Naive thymus-derived CD4-positive, alpha-beta T cell (primary cell): Measurements from ENCODE around the gene SAFB2. TPM values are rescaled to one million over a fixed set of nuclear protein-coding genes. Genes with fewer than 3 reads are reported as not detected.

Source experiments
- ATAC-seq: fragments of 150-1000 bp; cut with Tn5 transposase; 2 replicates; pipeline ENCODE4 v1.10.0; 2021; ENCODE audit warnings: mild to moderate bottlenecking, moderate library complexity
- CTCF ChIA-PET: fragments of 350-600 bp; sonication (Branson Sonifier 250); formaldehyde crosslinking; loops from one replicate; lab custom pipeline; 2021; ENCODE audit warnings: antibody characterized with exemption; lab: Charles Lee
- POLR2A ChIA-PET: fragments of 350-600 bp; sonication (Branson Sonifier 250); formaldehyde crosslinking; loops from one replicate; lab custom pipeline; 2021; ENCODE audit warnings: antibody characterized with exemption, inconsistent platforms; lab: Charles Lee
- DNase-seq, 9 donors: peaks; one replicate each; pipeline versions ENCODE4 v3.0.0 to v3.0.0-alpha.2; 2020 to 2022; ENCODE audit warnings: mixed read lengths in 1 of 9
- H3K27ac ChIP-seq: one replicate; pipeline ENCODE4 v1.7.0; 2013; ENCODE audit warnings: mild to moderate bottlenecking, low read depth, low read length, moderate library complexity
- H3K27me3 ChIP-seq, 2 donors: one replicate each; pipeline ENCODE4 v1.7.0; 2013; ENCODE audit warnings: low read length in 2 of 2, mild to moderate bottlenecking in 2 of 2, moderate library complexity in 2 of 2; ENCODE audit not compliant: control insufficient read depth in 2 of 2, insufficient read depth in 2 of 2
- H3K36me3 ChIP-seq, 3 experiments: 1 replicate in 2 of 3; 2 replicates in 1 of 3; pipeline ENCODE4 v1.7.0; 2013; ENCODE audit warnings: low read length in 3 of 3, mild to moderate bottlenecking in 3 of 3, moderate library complexity in 1 of 3; ENCODE audit not compliant: insufficient read depth in 3 of 3, control insufficient read depth in 2 of 3
- H3K4me1 ChIP-seq, 2 donors: one replicate each; pipeline ENCODE4 v1.7.0; 2013; ENCODE audit warnings: low read length in 2 of 2, mild to moderate bottlenecking in 2 of 2, moderate library complexity in 1 of 2; ENCODE audit not compliant: control insufficient read depth in 2 of 2, insufficient read depth in 2 of 2
- H3K4me3 ChIP-seq: 2 replicates; pipeline ENCODE4 v1.7.0; 2013; ENCODE audit warnings: mild to moderate bottlenecking, low read length
- H3K9me3 ChIP-seq, 3 experiments: 1 replicate in 2 of 3; 2 replicates in 1 of 3; pipeline ENCODE4 v1.7.0; 2013; ENCODE audit warnings: low read length in 3 of 3; ENCODE audit not compliant: control insufficient read depth in 2 of 3
- H3K27ac Mint-ChIP-seq, 9 donors: one replicate each; pipeline ENCODE4 v1.8.0; 2020 to 2022; ENCODE audit warnings: mixed read lengths in 9 of 9, mild to moderate bottlenecking in 8 of 9, moderate library complexity in 5 of 9, inconsistent platforms in 2 of 9
- H3K27me3 Mint-ChIP-seq, 5 donors: one replicate each; pipeline ENCODE4 v1.8.0; 2021 to 2022; ENCODE audit warnings: mixed read lengths in 5 of 5, mild to moderate bottlenecking in 1 of 5
- H3K36me3 Mint-ChIP-seq, 5 donors: one replicate each; pipeline ENCODE4 v1.8.0; 2020 to 2022; ENCODE audit warnings: mixed read lengths in 5 of 5, mild to moderate bottlenecking in 3 of 5, inconsistent platforms in 1 of 5
- H3K4me1 Mint-ChIP-seq, 7 donors: one replicate each; pipeline ENCODE4 v1.8.0; 2020 to 2022; ENCODE audit warnings: mixed read lengths in 7 of 7, mild to moderate bottlenecking in 3 of 7, inconsistent platforms in 1 of 7
- H3K4me3 Mint-ChIP-seq, 10 donors: one replicate each; pipeline ENCODE4 v1.8.0; 2020 to 2022; ENCODE audit warnings: mild to moderate bottlenecking in 10 of 10, mixed read lengths in 10 of 10, moderate library complexity in 6 of 10, inconsistent platforms in 2 of 10
- H3K9me3 Mint-ChIP-seq, 11 donors: one replicate each; pipeline ENCODE4 v1.8.0; 2020 to 2022; ENCODE audit warnings: mixed read lengths in 11 of 11, mild to moderate bottlenecking in 4 of 11, inconsistent platforms in 1 of 11, moderate library complexity in 1 of 11
- intact Hi-C, 2 donors: fragments of 100-400 bp; cut with micrococcal nuclease; formaldehyde crosslinking; loops; one replicate each; pipeline ENCODE4 v1.15.1; 2023
- polyA plus RNA-seq, 2 donors: library from polyadenylated mRNA; unstranded; fragments of 300-500 nt; fragmentation: Illumina TruSeq; gene quantifications; one replicate each; pipeline ENCODE4 v1.2.3, GENCODE V29; 2021
- total RNA-seq, 6 experiments: library from RNA in 5 of 6; stranded (reverse) in 5 of 6; gene quantifications; 1 replicate in 5 of 6; 2 replicates in 1 of 6; pipeline ENCODE4 v1.2.3 and lab custom pipeline; 2021 to 2026

SAFB2 gene
- total and polyA plus RNA-seq, 7 experiments from 2014 or later, result 28.5 to 250 (median 222) TPM

DNA sequence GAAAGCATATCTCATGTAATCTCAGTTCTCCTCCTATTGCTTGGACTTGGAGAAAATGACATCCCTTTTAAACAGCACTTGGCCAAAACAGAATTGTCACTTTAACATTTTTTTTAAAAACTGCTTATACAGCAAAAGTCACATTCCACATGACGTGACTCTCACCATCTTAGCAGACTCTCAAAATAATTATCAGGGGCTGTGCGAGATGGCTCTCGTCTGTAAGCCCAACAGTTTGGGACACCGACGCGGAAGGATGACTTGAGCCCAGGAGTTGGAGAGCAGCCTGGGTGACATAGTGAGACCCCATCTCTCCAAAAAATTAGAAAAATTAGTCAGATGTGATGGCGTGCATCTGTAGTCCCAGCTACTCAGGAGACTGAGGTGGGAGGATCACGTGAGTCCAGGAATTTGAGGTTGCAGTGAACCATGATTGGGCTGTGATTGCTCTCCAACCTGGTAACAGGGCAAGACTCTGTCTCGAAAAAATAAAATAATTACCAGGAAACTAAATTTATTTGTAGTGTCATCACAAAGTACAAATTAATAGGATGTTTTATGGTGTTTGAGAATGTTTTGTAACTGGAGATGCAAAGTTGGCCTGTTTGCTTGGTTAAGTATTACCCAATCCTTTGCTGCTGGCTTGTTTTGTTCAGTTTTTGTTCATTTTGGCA lies 9.1 kb upstream of the SAFB2 start:
- H3K36me3 ChIP-seq, result peaks cover 9 to 32% (median 18%) of the 10 kb centered on the region in 3 experiments
- no peaks in the 10 kb centered on the region for H3K9me3 ChIP-seq
- H3K27ac Mint-ChIP-seq, result peak overlapping the region in 6 of 9 donors; percentile 3 to 52 (median 32)
- H3K4me1 Mint-ChIP-seq, result peaks cover 52 to 93% (median 79%) of the 10 kb centered on the region in 7 donors
- no peak overlapping the region for H3K27ac ChIP-seq
- no peak overlapping the region for H3K4me3 ChIP-seq
- peaks cover 34 to 41% of the 10 kb centered on the region in 2 donors for H3K4me1 ChIP-seq
- H3K27me3 ChIP-seq, result no peaks in the 10 kb centered on the region
- DNase-seq (no peak), ATAC-seq (no peak)
- H3K4me3 Mint-ChIP-seq, result peak overlapping the region in 7 of 10 donors; percentile 15 to 66 (median 61)
- POLR2A ChIA-PET, result interaction anchor here (1.2 kb wide), 1 partner anchor 9 kb away, joined by 5 read pairs; the partner anchor contains the start of genes SAFB and SAFB2
- CTCF ChIA-PET, result no interaction called here
- intact Hi-C loops, result no loop called here
- no peaks in the 10 kb centered on the region for H3K9me3 Mint-ChIP-seq
- H3K27me3 Mint-ChIP-seq, result no peaks in the 10 kb centered on the region
- peaks cover 5 to 21% (median 15%) of the 10 kb centered on the region in 5 donors for H3K36me3 Mint-ChIP-seq

DNA sequence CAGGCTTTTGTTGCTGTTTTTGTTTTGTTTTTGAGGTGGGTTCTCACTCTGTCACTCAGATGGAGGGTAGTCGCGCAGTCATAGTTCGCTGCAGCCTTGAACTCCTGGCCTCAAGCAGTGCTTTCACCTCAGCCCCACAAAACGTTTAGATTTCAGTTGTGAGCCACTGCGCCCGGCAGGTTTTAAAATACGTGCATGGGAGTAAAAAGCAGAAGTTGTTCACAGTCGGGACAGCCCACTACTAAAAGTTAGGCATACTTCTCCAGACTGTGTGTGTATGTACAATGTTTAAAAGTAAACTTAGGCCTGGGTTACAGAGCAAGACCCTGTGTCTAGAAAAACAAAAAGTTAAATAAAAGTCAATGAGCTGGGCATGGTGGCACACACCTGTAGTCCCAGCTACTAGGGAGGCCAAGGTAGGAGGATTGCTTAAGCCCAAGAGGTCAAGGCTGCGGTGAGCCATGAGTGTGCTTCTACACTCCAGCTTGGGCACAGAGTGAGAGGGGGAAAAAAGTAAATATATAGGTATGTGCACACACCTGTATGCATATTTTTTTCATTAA lies 6.4 kb upstream of the SAFB2 start:
- peaks cover 64 to 92% (median 87%) of the 10 kb centered on the region in 7 donors for H3K4me1 Mint-ChIP-seq
- DNase-seq (no peak), ATAC-seq (no peak)
- H3K4me3 Mint-ChIP-seq, result peak overlapping the region; percentile 9 to 99 (median 56)
- ChIA-PET POLR2A (no interaction called here), CTCF (interaction anchor here (1.4 kb wide), 1 partner anchor 61 kb away, joined by 3 read pairs; the partner anchor contains the start of gene RPL36)
- no peaks in the 10 kb centered on the region for H3K27me3 Mint-ChIP-seq
- Histone ChIP-seq H3K27me3 (no peaks in the 10 kb centered on the region), H3K9me3 (no peaks in the 10 kb centered on the region), H3K36me3 (peaks cover 17 to 40% (median 27%) of the 10 kb centered on the region in 3 experiments), H3K4me3 (no peak overlapping the region), H3K27ac (peak overlapping the region; percentile 41), H3K4me1 (peaks cover 60 to 65% of the 10 kb centered on the region in 2 donors)
- no peaks in the 10 kb centered on the region for H3K9me3 Mint-ChIP-seq
- H3K27ac Mint-ChIP-seq, result peak overlapping the region in 8 of 9 donors; percentile 1 to 79 (median 51)
- intact Hi-C loops, result no loop called here
- peaks cover 11 to 38% (median 29%) of the 10 kb centered on the region in 5 donors for H3K36me3 Mint-ChIP-seq

DNA sequence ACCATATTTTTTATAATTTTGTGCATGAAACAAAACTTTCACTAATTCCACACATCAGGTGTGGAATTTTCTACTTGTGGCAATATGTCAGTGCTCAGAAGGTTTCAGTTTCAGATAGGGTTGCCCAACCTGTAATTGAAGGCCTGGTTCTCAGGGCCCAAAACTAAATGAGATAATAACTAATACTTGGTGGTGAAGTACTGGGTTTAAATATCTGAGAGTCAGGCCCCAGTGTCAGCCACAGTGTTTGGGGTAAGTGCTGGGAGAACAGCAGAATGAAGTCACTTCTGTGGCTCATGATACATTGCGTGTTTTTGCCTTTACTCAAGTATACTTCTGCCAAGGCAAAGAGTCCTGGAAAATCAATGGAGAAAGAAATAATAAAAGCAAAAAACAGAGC lies 5.9 kb upstream of the SAFB2 start:
- ATAC-seq (no peak), DNase-seq (no peak)
- H3K9me3 ChIP-seq, result no peaks in the 10 kb centered on the region
- Mint-ChIP-seq H3K4me1 (peaks cover 64 to 88% (median 83%) of the 10 kb centered on the region in 7 donors), H3K27ac (peak overlapping the region in 6 of 9 donors; percentile 1 to 71 (median 66)), H3K36me3 (peaks cover 11 to 38% (median 31%) of the 10 kb centered on the region in 5 donors), H3K9me3 (no peaks in the 10 kb centered on the region), H3K4me3 (peak overlapping the region in 7 of 10 donors; percentile 35 to 99 (median 64)), H3K27me3 (no peaks in the 10 kb centered on the region)
- no peak overlapping the region for H3K4me3 ChIP-seq
- peaks cover 17 to 45% (median 27%) of the 10 kb centered on the region in 3 experiments for H3K36me3 ChIP-seq
- ChIA-PET POLR2A (no interaction called here), CTCF (interaction anchor here (1.4 kb wide), 1 partner anchor 61 kb away, joined by 3 read pairs; the partner anchor contains the start of gene RPL36)
- no peak overlapping the region for H3K27ac ChIP-seq
- no peaks in the 10 kb centered on the region for H3K27me3 ChIP-seq
- peaks cover 60 to 65% of the 10 kb centered on the region in 2 donors for H3K4me1 ChIP-seq
- intact Hi-C loops, result no loop called here

DNA sequence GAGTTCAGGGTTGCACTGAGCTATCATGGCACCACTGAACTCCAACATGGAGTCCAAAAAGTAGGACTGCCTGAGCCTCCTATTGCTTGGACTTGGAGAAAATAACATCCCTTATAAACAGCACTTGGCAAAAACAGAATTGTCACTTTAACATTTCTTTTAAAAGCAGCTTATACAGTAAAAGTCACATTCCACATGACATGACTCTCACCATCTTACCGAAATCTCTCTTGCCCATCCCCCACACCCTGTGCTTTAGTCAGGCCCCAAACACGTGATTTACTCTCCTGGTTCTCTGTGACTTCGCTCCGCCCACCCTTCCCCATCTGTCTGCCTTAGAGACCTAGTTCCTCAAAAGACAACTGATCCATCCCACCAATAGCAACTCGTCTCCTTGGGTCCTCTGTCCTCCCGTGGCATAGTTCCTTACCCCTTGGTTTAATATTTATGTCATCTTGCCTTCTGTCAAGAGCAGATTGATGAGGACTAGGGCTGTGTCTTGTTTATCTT lies 4.9 kb upstream of the SAFB2 start:
- H3K9me3 ChIP-seq, result no peaks in the 10 kb centered on the region
- ChIA-PET CTCF (no interaction called here), POLR2A (interaction anchor here (0.6 to 1.1 kb wide), 4 partner anchors 16 to 62 kb away, joined by 3 read pairs; partner anchors contain the start of gene RPL36)
- H3K4me3 ChIP-seq, result no peak overlapping the region
- Mint-ChIP-seq H3K4me1 (peaks cover 57 to 85% (median 79%) of the 10 kb centered on the region in 7 donors), H3K27me3 (peaks cover 0 to 5% (median 0%) of the 10 kb centered on the region in 5 donors), H3K9me3 (peaks cover 0 to 6% (median 0%) of the 10 kb centered on the region in 11 donors), H3K4me3 (peak overlapping the region; percentile 13 to 100 (median 70)), H3K27ac (peak overlapping the region; percentile 5 to 90 (median 77)), H3K36me3 (peaks cover 15 to 38% (median 34%) of the 10 kb centered on the region in 5 donors)
- DNase-seq (peak in 2 of 9 donors; percentile 17 to 31), ATAC-seq (peak; percentile 17)
- H3K27me3 ChIP-seq, result no peaks in the 10 kb centered on the region
- intact Hi-C loops, result no loop called here
- no peak overlapping the region for H3K27ac ChIP-seq
- H3K36me3 ChIP-seq, result peaks cover 13 to 46% (median 27%) of the 10 kb centered on the region in 3 experiments
- H3K4me1 ChIP-seq, result peaks cover 59 to 60% of the 10 kb centered on the region in 2 donors

DNA sequence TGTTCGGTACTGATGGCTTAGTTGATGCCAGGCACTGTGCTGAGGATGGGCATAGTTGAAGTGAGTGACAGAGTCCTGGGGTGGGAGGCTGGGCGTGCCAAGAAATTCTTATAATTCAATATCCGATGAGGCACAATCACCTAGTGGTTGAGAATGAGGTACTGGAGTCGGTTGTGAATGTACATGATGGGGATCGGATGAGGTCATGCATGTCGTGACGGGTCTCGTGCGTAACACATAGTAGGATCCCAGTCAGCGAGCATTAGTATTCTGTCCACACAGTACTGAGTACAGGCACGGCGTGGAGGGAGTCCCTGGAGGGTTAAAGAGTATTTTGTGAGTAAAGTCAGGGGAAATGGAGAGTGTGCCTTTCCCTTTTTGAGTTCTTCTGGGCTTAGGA lies 3.1 kb upstream of the SAFB2 start:
- no peaks in the 10 kb centered on the region for H3K27me3 ChIP-seq
- Mint-ChIP-seq H3K27me3 (peaks cover 0 to 5% (median 0%) of the 10 kb centered on the region in 5 donors), H3K9me3 (peaks cover 0 to 6% (median 0%) of the 10 kb centered on the region in 11 donors), H3K27ac (peak overlapping the region; percentile 3 to 100 (median 97)), H3K4me1 (peaks cover 51 to 77% (median 69%) of the 10 kb centered on the region in 7 donors), H3K36me3 (peaks cover 15 to 38% (median 30%) of the 10 kb centered on the region in 5 donors), H3K4me3 (peak overlapping the region; percentile 91 to 100 (median 99))
- CTCF ChIA-PET, result no interaction called here
- POLR2A ChIA-PET, result interaction anchor here (1.1 to 2.1 kb wide), 2 partner anchors 8 to 65 kb away, joined by 3 to 8 read pairs; partner anchors contain the start of gene RPL36
- H3K4me1 ChIP-seq, result peaks cover 56 to 61% of the 10 kb centered on the region in 2 donors
- peaks cover 13 to 60% (median 27%) of the 10 kb centered on the region in 3 experiments for H3K36me3 ChIP-seq
- H3K9me3 ChIP-seq, result no peaks in the 10 kb centered on the region
- DNase-seq (no peak), ATAC-seq (no peak)
- H3K27ac ChIP-seq, result peak overlapping the region; percentile 97
- intact Hi-C loops, result no loop called here
- H3K4me3 ChIP-seq, result no peak overlapping the region

DNA sequence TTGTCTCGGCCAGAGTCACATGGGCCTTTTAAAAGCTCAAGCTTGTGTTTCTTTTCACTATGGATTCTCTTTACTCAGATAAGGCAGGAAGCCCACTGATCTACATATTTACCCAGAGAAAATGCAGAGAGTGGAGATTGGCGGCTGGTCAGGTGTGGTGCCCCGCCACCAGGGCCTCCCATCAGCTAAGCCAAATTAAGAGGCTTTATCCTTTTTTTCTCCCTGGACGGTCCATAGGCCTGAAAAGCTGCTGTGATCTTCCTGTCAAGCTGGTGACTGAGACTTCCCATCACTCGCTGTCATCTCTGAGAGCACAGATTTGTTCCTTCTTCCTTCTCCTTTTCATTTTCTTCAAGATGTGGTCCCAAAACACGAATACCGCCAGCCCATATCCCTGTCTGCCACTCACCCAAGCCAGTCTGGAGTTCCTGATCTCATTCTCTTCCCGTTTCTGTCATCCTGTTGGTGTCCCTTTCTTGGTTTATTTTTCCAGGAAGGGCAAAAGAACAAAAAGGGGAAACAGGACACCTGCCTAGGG lies 2.2 kb upstream of the SAFB2 start:
- no peak for ATAC-seq
- CTCF ChIA-PET, result interaction anchor here (1.0 kb wide), 1 partner anchor 65 kb away, joined by 4 read pairs; the partner anchor contains the start of gene RPL36
- DNase-seq, result no peak
- no peaks in the 10 kb centered on the region for H3K9me3 ChIP-seq
- no peaks in the 10 kb centered on the region for H3K27me3 ChIP-seq
- POLR2A ChIA-PET, result interaction anchor here (0.7 to 2.1 kb wide), 6 partner anchors 9 to 364 kb away, joined by 3 to 8 read pairs (median 4); partner anchors contain the start of gene RPL36
- Mint-ChIP-seq H3K27ac (peak overlapping the region; percentile 87 to 100 (median 97)), H3K4me1 (peaks cover 54 to 79% (median 73%) of the 10 kb centered on the region in 7 donors), H3K4me3 (peak overlapping the region; percentile 91 to 100 (median 99)), H3K36me3 (peaks cover 15 to 42% (median 35%) of the 10 kb centered on the region in 5 donors), H3K27me3 (peaks cover 0 to 5% (median 0%) of the 10 kb centered on the region in 5 donors), H3K9me3 (peaks cover 0 to 6% (median 0%) of the 10 kb centered on the region in 11 donors)
- H3K4me1 ChIP-seq, result peaks cover 60 to 63% of the 10 kb centered on the region in 2 donors
- peak overlapping the region; percentile 97 for H3K27ac ChIP-seq
- intact Hi-C loops, result loop anchor here (5.0 kb wide), 3 partner anchors 277 to 737 kb away; partner anchors contain the start of genes CLPP (in 1 of the 2), NDUFA11 (in 1 of the 2) and VMAC (in 1 of the 2)
- peak overlapping the region; percentile 91 for H3K4me3 ChIP-seq
- H3K36me3 ChIP-seq, result peaks cover 9 to 64% (median 23%) of the 10 kb centered on the region in 3 experiments
